ENCODE results near the gene AP4S1.
"Not testable (repeated sequence)": the region's sequence is repeated elsewhere in the genome, so short reads cannot be mapped to it uniquely, and the experiment has no call there.

AP4S1 gene

DNA sequence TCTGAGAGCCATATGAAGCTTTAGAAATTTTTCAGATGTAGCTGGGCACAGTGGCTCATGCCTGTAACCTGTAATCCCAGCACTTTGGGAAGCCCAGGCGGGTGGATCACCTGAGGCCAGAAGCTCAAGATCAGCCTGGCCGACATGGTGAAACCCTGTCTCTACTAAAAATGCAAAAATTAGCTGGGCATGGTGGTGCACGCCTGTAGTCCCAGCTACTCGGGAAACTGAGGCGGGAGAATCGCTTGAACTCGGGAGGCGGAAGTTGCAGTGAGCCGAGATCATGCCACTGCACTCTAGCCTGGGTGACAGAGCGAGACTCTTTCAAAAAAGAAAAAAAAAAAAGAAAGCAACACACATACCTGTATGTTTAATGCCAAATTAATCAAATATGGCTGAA, 17.4 kb downstream of the AP4S1 start:
- not testable (repeated sequence) for DNase-seq (ENCODE audit: low read depth)

DNA sequence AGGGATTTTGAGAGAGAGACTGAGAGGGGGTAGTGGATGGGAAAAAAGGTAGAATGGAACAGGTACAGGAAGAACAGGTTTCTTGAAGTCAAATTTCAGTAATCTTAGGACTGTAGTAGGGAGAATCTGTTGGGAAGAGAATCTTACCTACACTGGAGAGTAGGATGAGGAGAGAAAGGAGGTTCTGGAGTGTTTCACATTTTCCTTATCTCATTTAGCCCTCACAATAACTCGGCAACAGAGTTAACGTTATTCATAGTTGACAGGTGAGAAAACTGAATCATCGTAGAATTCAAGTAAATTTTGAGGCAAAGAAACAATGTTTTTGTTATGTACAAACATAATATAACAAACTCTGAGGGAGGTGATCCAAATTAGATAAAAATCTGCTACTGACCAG, 17.9 kb downstream of the AP4S1 start:
- DNase-seq (ENCODE audit: low read depth), result no peak

DNA sequence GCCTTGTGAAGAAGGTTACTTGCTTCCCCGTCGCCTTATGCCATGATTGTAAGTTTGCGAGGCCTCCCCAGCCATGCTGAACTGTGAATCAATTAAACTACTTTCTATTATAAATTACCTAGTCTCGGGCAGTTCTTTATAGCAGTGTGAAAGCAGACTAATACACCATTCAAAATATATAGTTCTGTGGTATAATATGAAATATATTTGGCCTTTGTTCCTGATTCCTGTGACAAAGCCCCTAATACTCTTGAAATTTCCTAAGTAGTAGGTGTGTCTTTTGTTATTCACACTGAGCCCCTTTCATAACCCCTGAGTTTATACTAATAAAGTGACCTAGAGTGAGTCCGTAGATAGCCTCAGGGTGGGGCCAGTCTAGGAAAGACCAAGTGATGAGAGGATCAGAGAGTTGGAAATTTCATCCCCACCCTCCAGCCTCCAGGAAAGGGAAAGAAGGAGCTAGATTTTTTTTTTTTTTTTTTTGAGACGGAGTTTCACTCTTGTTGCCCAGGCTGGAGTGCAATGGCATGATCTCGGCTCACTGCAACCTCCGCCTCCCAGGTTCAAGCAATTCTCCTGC, 20.1 kb downstream of the AP4S1 start:
- DNase-seq (ENCODE audit: low read depth), result no peak

DNA sequence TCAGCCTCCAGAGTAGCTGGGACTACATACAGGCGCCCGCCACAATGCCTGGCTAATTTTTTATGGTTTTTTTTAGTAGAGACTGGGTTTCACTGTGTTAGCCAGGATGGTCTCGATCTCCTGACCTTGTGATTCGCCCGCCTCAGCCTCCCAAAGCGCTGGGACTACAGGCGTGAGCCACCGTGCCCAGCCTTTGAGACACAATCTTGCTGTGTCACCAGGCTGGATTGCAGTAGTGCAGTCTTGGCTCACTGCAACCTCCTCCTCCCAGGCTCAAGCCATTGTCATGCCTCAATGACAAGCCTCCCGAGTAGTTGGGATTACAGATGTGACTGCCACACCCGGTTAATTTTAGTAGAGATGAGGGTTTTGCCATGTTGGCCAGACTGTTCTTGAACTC, 22.1 kb downstream of the AP4S1 start:
- no peak for DNase-seq (ENCODE audit: low read depth)

DNA sequence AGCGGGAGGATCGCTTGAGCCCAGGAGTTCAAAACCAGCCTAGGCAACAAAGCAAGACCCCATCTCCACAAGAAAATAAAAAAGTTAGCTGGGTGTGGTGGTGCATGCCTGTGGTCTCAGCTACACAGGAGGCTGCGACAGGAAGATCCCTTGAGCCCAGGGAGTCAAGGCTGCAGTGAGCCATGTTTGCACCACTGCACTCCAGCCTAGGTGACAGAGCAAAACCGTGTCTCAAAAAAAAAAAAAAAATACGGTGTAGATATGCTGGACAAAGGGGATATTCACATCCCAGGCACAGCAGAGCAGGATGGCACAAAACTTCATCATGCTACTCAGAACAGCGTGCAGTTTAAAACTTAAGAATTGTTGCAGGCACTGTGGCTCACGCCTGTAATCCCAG, 25.6 kb downstream of the AP4S1 start:
- no peak for DNase-seq (ENCODE audit: low read depth)

DNA sequence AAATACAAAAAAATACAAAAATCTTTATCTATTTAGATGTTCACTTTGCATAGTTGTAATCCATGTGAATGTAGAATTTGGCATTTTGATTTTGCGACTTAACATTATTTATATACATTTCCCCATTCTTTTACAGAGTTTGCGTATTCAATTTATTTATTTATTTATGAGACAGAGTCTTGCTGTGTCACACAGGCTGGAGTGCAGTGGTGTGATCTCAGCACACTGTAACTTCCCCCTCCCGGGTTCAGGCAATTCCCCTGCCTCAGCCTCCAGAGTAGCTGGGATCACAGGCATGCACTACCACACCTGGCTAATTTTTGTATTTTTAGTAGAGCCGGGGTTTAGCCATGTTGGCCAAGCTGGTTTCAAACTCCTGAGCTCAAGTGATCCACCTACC, 26.1 kb downstream of the AP4S1 start:
- no peak for DNase-seq (ENCODE audit: low read depth)

DNA sequence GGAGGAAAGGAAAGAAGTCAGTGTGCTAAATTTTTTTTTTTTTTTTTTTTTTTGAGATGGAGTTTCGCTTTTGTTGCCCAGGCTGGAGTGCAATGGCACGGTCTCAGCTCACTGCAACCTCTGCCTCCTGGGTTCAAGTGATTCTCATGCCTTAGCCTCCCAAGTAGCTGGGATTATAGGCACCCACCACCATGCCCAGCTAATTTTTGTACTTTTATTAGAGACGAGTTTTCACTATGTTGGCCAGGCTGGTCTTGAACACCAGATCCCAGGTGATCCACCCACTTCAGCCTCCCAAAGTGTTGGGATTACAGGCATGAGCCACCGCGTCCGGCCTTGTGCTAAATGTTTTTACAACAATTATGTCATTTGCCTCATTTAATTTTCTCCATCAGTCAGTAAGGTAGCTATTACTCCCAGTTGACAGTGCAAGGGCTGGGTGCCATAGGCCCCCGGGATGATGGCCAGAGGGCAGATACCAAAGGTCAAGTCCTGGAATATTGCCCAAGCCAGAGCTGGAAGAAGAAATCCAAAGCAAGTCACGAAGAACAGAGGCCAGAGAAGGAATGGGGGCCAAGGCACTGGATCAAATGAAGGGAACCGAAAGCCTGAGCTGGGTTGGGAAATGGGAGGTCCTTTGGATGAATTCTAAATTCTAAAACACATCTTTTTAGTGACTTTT, 27.6 kb downstream of the AP4S1 start:
- DNase-seq (ENCODE audit: low read depth), result not testable (repeated sequence)

DNA sequence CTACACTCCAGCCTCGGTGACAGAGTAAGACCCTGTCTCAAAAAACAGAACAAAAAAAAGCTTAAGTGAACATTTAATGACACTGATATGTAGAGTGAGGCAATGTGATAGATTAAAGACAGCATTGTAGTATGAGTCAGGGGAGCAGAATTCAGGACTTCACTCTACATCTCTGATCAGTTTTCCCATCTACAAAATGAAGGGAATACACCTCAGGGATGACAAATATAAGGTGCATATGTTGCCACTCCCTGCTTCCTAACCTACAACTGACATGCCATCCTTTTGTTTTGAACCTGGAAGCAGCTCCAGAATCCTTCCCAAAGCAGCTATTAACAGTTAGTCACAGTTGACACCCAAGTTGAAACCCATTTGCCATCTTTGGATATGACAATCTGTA, 31.6 kb downstream of the AP4S1 start:
- DNase-seq (ENCODE audit: low read depth), result no peak

DNA sequence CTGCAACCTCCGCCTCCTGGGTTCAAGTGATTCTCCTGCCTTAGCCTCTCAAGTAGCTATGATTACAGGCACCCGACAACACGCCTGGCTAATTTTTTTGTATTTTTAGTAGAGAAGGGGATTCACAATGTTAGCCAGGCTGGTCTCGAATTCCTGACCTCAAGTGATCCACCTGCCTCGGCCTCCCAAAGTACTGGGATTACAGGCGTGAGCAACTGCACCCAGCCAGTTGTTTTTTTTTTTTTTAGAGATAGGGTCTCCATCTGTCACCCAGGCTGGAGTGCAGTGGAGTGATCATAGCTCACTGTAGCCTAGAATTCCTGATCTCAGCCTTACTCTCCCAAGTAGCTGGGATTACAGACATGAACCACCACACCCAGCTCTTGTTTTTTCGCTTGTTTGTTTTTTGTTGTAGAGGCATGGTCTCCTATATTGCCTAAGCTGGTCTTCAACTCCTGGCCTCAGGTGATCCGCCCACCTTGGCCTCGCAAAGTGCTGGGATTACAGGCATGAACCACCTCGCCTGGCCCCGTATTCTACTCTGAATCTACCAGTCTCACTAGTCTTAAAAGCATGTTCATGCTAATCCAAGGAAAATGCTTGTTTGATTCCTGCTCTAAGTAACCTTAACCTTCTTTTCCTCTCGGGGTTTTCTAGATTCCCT, 32.4 kb downstream of the AP4S1 start:
- DNase-seq (ENCODE audit: low read depth), result no peak

DNA sequence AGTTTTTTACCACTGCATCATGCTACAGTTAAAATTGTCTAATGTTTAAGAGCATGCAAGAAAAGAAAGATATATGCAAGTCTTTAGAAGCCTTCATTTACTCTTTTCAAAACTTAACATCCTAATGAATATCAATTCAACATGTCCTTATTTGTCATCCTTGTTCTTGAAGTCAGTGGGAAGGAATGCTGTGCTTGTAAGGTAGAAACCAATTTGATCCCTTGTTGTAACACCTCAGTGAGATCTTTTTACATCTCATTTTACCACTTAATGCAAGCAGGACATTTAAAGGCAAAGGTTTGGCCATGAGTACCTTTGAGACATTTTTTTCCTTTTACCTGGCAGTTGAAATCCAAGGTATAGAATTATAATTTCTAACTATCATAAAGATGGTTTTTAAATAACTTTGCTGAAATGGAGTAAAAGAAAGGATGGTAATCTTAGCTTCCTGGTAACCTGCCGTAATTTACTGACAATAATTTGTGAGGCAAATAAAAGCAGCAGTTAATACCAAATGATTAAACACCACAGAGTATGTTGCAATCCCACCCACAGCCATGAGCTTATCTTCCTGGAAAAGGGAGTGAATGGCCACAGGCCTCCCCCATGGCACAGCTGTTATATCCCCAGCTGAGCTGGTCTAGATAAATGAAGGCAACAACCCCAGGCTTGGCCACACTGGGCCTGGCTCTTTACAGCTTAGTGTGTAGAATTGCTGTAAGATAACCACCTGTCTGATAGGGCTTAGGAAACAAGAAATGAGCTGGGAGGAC, 33.9 kb downstream of the AP4S1 start:
- no peak for DNase-seq (ENCODE audit: low read depth)

DNA sequence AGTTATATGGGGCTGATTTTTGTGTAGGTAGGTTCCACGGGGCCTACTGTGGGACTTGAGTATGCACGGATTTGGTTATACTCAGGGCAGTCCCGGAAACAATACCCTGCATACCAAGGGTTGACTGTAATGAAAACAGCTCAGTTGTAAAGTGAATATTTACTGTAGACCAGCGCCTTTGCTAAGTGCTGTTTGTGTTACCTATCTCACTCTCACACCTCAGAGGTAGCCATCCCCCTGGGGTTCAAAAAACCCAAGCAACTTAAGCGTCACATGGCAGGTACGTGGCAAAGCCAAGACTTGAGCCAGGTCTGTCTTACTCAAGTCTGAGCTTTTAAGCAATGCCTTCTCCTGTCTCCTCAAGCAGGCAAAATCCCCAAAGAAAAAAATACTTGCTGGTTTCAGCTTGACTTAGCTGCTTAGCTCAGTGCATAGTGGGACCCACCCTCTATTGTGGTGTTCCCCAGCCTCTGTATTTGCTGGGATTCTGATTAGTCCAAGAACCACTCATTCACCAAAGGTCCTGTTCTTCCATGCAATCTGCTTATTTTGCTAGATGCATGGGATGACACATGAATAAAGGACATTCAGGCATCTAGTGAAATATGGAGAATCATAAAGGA, 34.9 kb downstream of the AP4S1 start:
- DNase-seq (ENCODE audit: low read depth), result no peak

DNA sequence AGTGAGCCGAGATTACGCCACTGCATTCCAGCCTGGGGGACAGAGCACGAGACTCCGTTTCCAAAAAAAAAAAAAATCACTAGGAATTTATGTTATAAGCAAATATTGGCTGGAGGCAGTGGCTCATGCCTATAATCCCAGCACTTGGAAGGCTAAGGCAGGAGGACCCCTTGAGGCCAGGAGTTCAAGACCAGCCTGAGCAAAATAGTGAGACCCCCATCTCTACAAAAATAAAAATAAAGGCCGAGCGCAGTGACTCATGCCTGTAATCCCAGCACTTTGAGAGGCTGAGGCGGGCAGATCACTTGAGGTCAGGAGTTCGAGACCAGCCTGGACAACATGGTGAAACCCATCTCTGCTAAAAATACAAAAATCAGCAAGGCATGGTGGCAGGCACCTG, 37.5 kb downstream of the AP4S1 start:
- DNase-seq (ENCODE audit: low read depth), result not testable (repeated sequence)

DNA sequence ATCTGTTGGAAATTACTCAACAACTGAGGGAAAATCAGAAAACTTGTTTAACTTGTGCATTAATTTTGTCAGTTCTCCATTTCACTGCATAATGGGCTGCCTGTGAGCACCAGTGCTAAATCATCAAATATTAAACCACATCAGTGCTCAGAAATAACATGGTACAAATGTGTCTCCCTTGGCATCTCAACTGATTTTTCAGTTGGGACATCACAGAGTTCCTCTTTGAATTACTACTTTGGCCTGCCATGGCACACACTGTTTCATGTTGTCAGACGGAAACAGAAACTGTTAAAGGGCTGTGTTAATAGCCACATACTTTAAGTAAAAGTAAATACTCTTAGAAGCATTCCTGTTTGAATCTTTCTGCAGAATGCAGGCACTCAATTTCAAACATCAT, 42.8 kb downstream of the AP4S1 start:
- no peak for DNase-seq (ENCODE audit: low read depth)

DNA sequence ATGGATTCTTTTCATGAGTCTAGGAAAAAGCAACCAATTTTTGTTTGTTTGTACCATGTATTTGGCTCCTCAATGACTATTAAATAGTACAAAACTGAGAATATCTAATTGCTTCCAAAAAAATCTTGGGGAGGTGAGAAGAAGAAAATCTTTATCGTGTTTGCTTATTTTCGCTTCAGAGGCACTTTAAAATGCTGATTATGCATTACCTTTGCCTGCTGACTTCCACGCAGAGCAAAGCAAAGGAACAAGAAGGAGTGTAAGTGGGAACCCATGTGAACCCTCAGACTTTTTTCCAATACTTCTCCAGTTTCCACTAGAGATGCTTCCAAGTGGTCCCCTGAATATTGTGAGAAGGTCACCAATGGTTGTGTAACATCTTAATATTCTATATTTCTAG, 43.9 kb downstream of the AP4S1 start:
- no peak for DNase-seq (ENCODE audit: low read depth)

DNA sequence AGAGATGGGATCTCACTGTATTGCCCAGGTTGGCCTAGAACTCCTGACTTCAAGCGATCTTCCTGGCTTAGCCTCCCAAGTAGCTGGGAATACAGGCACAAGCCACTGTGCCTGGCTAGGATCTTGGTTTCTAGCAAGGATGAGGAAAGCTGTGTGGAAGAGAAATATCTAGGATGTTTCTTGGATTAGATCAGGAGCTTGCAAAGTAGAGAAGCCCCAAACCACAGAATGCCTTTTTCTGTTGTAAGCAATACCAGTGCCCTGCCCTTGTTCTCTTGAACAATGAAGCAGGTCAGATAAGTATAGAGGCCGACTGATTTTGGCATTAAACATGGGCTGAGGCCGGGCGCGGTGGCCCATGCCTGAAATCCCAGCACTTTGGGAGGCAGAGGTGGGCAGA, 45.0 kb downstream of the AP4S1 start:
- no peak for DNase-seq (ENCODE audit: low read depth)

DNA sequence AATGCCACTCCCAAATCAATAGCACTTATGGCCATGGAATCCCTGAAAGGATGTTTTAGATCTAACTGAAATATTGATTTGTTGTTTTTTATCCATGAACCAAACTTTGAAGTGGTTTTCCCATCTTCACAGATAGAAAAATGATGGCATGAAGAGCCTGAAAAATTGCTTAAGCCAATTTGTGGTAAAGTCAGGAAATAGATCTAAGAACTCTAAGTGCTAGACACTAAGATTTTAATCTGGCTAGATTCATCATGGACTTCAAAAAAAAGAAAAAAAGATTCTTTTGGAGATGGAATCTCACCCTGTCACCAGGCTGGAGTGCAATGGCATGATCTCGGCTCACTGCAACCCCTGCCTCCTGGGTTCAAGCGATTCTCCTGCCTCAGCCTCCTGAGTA, 45.7 kb downstream of the AP4S1 start:
- DNase-seq (ENCODE audit: low read depth), result no peak

DNA sequence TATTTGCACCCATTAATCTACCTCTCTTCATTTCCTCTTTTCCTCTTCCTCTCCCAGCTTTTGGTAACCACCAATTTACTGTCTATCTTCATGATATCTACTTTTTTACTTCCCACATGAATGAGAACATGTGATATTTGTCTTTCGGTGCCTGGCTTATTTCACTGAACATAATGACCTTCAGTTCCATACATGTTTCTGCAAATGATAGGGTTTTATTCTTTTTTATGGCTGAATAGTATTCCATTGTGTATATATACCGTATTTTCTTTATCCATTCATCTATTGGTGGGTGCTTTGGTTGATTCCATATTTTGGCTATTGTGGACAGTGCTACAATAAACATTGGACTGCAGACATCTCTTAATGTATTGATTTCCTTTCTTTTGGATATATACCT, 49.7 kb downstream of the AP4S1 start:
- DNase-seq (ENCODE audit: low read depth), result no peak

DNA sequence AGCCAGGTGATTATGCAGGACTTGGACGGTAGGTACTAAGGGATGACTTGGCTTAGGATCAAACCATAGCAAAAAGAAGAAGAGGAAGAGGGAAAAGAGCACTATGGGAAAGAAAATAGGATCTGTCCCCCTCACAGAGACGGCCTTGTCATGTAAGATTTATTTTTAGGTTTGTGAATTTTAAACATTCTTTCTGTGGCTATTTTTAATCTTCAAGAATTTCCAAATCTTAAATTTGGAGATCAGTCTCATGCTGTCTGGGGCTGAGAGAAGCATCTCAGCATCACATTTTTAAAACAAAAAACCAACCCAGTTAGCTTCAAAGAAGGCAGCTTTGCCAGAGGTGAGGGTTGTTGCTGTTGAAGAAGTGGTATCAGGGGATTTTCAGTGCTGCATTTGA, 53.3 kb downstream of the AP4S1 start:
- DNase-seq (ENCODE audit: low read depth), result no peak

DNA sequence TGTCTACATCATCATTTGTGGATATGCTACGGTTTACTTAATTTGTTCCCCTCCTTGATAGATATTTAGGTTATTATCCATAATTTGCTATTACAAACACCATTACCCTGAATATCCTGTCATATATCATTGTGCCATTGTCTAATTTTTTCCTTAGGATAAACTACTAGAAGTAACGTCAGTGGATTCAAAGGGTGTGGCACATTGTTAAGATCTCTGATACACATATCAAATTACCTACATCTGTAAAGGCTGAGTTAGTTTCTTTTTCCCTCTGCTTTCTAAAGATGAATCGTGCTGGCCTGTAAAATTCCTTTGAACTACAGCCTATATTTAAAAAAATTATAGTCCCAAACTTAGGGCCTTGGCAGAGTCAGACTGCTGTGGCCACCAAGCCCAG, 54.6 kb downstream of the AP4S1 start:
- DNase-seq (ENCODE audit: low read depth), result no peak

DNA sequence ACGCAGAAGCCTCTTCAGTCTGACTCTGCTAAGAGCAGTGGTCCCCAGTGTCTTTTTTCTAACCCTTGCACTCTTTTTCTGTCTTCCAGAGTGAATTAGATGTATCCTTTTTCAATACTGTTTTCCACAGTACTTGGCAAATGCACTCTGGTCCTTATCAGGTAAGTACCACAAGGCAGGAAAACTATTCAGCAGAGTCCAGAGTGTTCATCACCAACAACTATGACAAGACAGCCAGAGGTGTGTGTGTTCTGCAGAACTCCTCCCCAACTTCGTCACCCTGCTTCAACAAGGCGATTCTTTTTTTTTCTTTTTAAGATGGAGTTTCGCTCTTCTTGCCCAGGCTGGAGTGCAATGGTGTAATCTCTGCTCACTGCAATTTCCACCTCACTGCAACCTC, 55.0 kb downstream of the AP4S1 start:
- no peak for DNase-seq (ENCODE audit: low read depth)

DNA sequence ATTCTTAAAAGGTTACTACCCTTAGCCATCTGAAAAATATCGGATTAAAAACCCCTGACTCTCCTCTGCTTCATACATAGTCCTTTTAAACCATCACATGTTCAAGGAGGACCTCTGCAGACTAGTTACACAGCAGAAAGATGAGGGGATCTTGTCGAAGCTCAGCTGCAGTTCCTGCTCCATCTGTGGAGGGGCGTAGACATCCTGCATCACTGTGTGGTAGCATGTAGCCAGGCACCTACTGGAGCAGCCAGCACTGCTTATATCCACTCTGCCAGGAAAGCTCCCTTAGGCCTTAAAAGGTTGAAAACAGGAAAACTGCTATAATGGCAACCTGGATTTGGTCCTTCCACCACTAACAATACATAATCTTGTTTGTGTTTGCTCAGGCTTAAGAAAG, 58.3 kb downstream of the AP4S1 start:
- no peak for DNase-seq (ENCODE audit: low read depth)

DNA sequence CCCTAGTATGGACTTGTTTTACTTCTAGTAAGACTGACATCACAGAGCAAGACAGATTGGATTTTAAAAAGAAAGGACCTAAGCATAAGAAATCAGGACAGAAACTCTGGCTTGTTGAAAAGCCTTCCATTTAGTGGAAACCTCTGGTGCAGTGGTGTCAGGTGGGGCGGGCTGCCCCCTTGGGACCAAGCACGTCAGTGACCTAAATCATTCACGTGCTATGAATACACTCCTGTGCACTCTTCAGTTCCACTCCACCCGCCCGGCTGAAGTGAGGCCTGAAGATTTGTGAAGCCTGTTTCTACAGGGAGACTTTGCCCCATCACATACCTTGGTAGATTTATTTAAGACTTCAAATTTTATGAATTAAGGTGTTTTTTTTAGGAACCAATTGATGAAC, 58.9 kb downstream of the AP4S1 start:
- no peak for DNase-seq (ENCODE audit: low read depth)

DNA sequence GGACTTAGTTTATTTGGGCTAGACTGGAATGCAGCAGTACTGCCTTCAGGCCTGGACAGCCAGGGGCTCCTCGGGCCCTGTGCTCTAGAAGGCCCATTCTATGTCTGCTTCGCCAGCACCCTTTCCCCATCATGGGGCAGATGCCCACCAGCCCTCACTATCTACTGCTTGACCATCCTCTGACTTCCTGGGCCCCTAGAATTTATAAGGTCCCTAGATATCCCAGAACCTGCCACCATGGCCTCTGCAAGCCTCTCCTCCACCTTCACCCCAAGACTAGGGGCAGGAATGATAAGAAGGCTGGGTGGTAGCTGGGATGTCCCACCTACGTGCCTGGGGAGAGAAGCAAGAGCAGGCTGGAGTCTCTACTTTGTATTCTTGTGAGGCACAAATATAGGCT, 59.6 kb downstream of the AP4S1 start:
- DNase-seq (ENCODE audit: low read depth), result no peak
